ENCODE measurements around the gene AKR7A3.
"Not testable (repeated sequence)": the region's sequence is repeated elsewhere in the genome, so short reads cannot be mapped to it uniquely, and the experiment has no call there.

The AKR7A3 gene

GRCh38 chr1:19283891-19284290 is 4.7 kb downstream of the AKR7A3 start:
- no peak for TF ChIP-seq CTCF (IDR thresholded peaks at IDR 0.05; ENCODE audit: low read depth, low read length)
- no peak for DNase-seq (ENCODE audit: extremely low read depth, low read depth)

- DNase-seq (ENCODE audit: extremely low read depth, low read depth), result no peak
- TF ChIP-seq CTCF (IDR thresholded peaks at IDR 0.05; ENCODE audit: low read depth, low read length), result no peak
Observed at GRCh38 chr1:19274636-19275035, 13.9 kb downstream of the AKR7A3 start.

GRCh38 chr1:19273844-19274531 is 14.6 kb downstream of the AKR7A3 start:
- DNase-seq (ENCODE audit: extremely low read depth, low read depth), result not testable (repeated sequence)

- no peak for TF ChIP-seq CTCF (IDR thresholded peaks at IDR 0.05; ENCODE audit: low read depth, low read length)
- no peak for DNase-seq (ENCODE audit: extremely low read depth, low read depth)
Observed at GRCh38 chr1:19273106-19273843, 15.3 kb downstream of the AKR7A3 start.

GRCh38 chr1:19272064-19272463 is 16.5 kb downstream of the AKR7A3 start:
- no peak for DNase-seq (ENCODE audit: extremely low read depth, low read depth)
- no peak for TF ChIP-seq CTCF (IDR thresholded peaks at IDR 0.05; ENCODE audit: low read depth, low read length)

- DNase-seq (ENCODE audit: extremely low read depth, low read depth), result not testable (repeated sequence)
Observed at GRCh38 chr1:19270343-19270730, 18.2 kb downstream of the AKR7A3 start.

- DNase-seq (ENCODE audit: extremely low read depth, low read depth), result not testable (repeated sequence)
Observed at GRCh38 chr1:19269427-19270342, 18.9 kb downstream of the AKR7A3 start.

- DNase-seq (ENCODE audit: extremely low read depth, low read depth), result no peak
- TF ChIP-seq CTCF (IDR thresholded peaks at IDR 0.05; ENCODE audit: low read depth, low read length), result no peak
Observed at GRCh38 chr1:19268445-19268844, 20.1 kb downstream of the AKR7A3 start.

Data from AG09319 (cell line).